Renal pelvis (tissue), 12 donors: ENCODE data around the gene DCTN3. TPM values are rescaled to one million over a fixed set of nuclear protein-coding genes. Genes with fewer than 3 reads are reported as not detected.

Experiments used
- DNase-seq: peaks from one replicate; pipeline ENCODE4 v3.0.0-alpha.2; 2013
- long read RNA-seq, 16 experiments: transcript quantifications; one replicate each; lab custom pipeline, GENCODE V29; 2026
- polyA plus RNA-seq, 3 donors: library from polyadenylated mRNA; unstranded; fragments of 120-200 nt; gene quantifications; one replicate each; pipeline ENCODE4 v1.2.1, GENCODE V29; 2013; ENCODE audit not compliant: insufficient read length in 3 of 3

The DCTN3 gene
- 100 to 1,000 TPM in 2 of 3 donors, 10 to 100 TPM in 1; 98.7 to 105 (median 103) TPM for polyA plus RNA-seq
- long read RNA-seq, donor 1, transcript DCTN3-201 (7 exons, 808 nt), result major isoform, 66 of 92 reads
- long read RNA-seq, donor 1, partial matches to known transcripts, result 17 of 92 reads
- long read RNA-seq, donor 1, other reads (novel, unspliced or antisense), result 0 of 92 reads
- long read RNA-seq, donor 2, transcript DCTN3-204 (5 exons, 951 nt), result minor isoform, 6 of 125 reads
- long read RNA-seq, donor 2, transcript DCTN3-208 (3 exons, 688 nt), result minor isoform, 8 of 125 reads
- long read RNA-seq, donor 2, transcript DCTN3-201 (7 exons, 808 nt), result major isoform, 91 of 125 reads
- long read RNA-seq, donor 2, transcript DCTN3-203 (3 exons, 482 nt), result minor isoform, 5 of 125 reads
- long read RNA-seq, donor 2, partial matches to known transcripts, result 14 of 125 reads
- long read RNA-seq, donor 2, other reads (novel, unspliced or antisense), result 0 of 125 reads
- long read RNA-seq, donor 3, transcript DCTN3-203 (3 exons, 482 nt), result minor isoform, 5 of 110 reads
- long read RNA-seq, donor 3, transcript DCTN3-201 (7 exons, 808 nt), result major isoform, 71 of 110 reads
- long read RNA-seq, donor 3, transcript DCTN3-208 (3 exons, 688 nt), result minor isoform, 6 of 110 reads
- long read RNA-seq, donor 3, partial matches to known transcripts, result 24 of 110 reads
- long read RNA-seq, donor 3, other reads (novel, unspliced or antisense), result 0 of 110 reads
- long read RNA-seq, donor 4, transcript DCTN3-208 (3 exons, 688 nt), result minor isoform, 6 of 148 reads
- long read RNA-seq, donor 4, transcript DCTN3-201 (7 exons, 808 nt), result major isoform, 105 of 148 reads
- long read RNA-seq, donor 4, partial matches to known transcripts, result 25 of 148 reads
- long read RNA-seq, donor 4, other reads (novel, unspliced or antisense), result 0 of 148 reads
- long read RNA-seq, donor 5, transcript DCTN3-201 (7 exons, 808 nt), result major isoform, 26 of 30 reads
- long read RNA-seq, donor 5, partial matches to known transcripts, result 0 of 30 reads
- long read RNA-seq, donor 5, other reads (novel, unspliced or antisense), result 0 of 30 reads
- long read RNA-seq, donor 6, transcript DCTN3-201 (7 exons, 808 nt), result major isoform, 70 of 90 reads
- long read RNA-seq, donor 6, partial matches to known transcripts, result 10 of 90 reads
- long read RNA-seq, donor 6, other reads (novel, unspliced or antisense), result 0 of 90 reads
- long read RNA-seq, donor 7, transcript DCTN3-204 (5 exons, 951 nt), result minor isoform, 6 of 113 reads
- long read RNA-seq, donor 7, transcript DCTN3-201 (7 exons, 808 nt), result major isoform, 83 of 113 reads
- long read RNA-seq, donor 7, partial matches to known transcripts, result 14 of 113 reads
- long read RNA-seq, donor 7, other reads (novel, unspliced or antisense), result 0 of 113 reads
- long read RNA-seq, donor 8, transcript DCTN3-204 (5 exons, 951 nt), result minor isoform, 6 of 51 reads
- long read RNA-seq, donor 8, transcript DCTN3-201 (7 exons, 808 nt), result major isoform, 43 of 51 reads
- long read RNA-seq, donor 8, partial matches to known transcripts, result 0 of 51 reads
- long read RNA-seq, donor 8, other reads (novel, unspliced or antisense), result 0 of 51 reads
- long read RNA-seq, donor 9, transcript DCTN3-208 (3 exons, 688 nt), result minor isoform, 6 of 135 reads
- long read RNA-seq, donor 9, transcript DCTN3-201 (7 exons, 808 nt), result major isoform, 98 of 135 reads
- long read RNA-seq, donor 9, transcript DCTN3-204 (5 exons, 951 nt), result minor isoform, 6 of 135 reads
- long read RNA-seq, donor 9, partial matches to known transcripts, result 18 of 135 reads
- long read RNA-seq, donor 9, other reads (novel, unspliced or antisense), result 0 of 135 reads
- long read RNA-seq, donor 10, transcript DCTN3-201 (7 exons, 808 nt), result major isoform, 73 of 112 reads
- long read RNA-seq, donor 10, transcript DCTN3-208 (3 exons, 688 nt), result minor isoform, 13 of 112 reads
- long read RNA-seq, donor 10, partial matches to known transcripts, result 18 of 112 reads
- long read RNA-seq, donor 10, other reads (novel, unspliced or antisense), result 0 of 112 reads
- long read RNA-seq, donor 11, transcript DCTN3-201 (7 exons, 808 nt), result major isoform, 43 of 49 reads
- long read RNA-seq, donor 11, partial matches to known transcripts, result 0 of 49 reads
- long read RNA-seq, donor 11, other reads (novel, unspliced or antisense), result 0 of 49 reads
- long read RNA-seq, donor 12, transcript DCTN3-201 (7 exons, 808 nt), result major isoform, 114 of 146 reads
- long read RNA-seq, donor 12, transcript DCTN3-208 (3 exons, 688 nt), result minor isoform, 10 of 146 reads
- long read RNA-seq, donor 12, partial matches to known transcripts, result 20 of 146 reads
- long read RNA-seq, donor 12, other reads (novel, unspliced or antisense), result 0 of 146 reads
- long read RNA-seq, donor 13, transcript DCTN3-201 (7 exons, 808 nt), result major isoform, 40 of 49 reads
- long read RNA-seq, donor 13, partial matches to known transcripts, result 0 of 49 reads
- long read RNA-seq, donor 13, other reads (novel, unspliced or antisense), result 0 of 49 reads
- long read RNA-seq, donor 14, result 0 reads
- long read RNA-seq, donor 15, transcript DCTN3-201 (7 exons, 808 nt), result major isoform, 83 of 121 reads
- long read RNA-seq, donor 15, transcript DCTN3-208 (3 exons, 688 nt), result minor isoform, 9 of 121 reads
- long read RNA-seq, donor 15, partial matches to known transcripts, result 21 of 121 reads
- long read RNA-seq, donor 15, other reads (novel, unspliced or antisense), result 0 of 121 reads
- long read RNA-seq, donor 16, transcript DCTN3-208 (3 exons, 688 nt), result minor isoform, 9 of 174 reads
- long read RNA-seq, donor 16, transcript DCTN3-201 (7 exons, 808 nt), result major isoform, 126 of 174 reads
- long read RNA-seq, donor 16, transcript DCTN3-203 (3 exons, 482 nt), result minor isoform, 5 of 174 reads
- long read RNA-seq, donor 16, partial matches to known transcripts, result 27 of 174 reads
- long read RNA-seq, donor 16, other reads (novel, unspliced or antisense), result 0 of 174 reads

DNA sequence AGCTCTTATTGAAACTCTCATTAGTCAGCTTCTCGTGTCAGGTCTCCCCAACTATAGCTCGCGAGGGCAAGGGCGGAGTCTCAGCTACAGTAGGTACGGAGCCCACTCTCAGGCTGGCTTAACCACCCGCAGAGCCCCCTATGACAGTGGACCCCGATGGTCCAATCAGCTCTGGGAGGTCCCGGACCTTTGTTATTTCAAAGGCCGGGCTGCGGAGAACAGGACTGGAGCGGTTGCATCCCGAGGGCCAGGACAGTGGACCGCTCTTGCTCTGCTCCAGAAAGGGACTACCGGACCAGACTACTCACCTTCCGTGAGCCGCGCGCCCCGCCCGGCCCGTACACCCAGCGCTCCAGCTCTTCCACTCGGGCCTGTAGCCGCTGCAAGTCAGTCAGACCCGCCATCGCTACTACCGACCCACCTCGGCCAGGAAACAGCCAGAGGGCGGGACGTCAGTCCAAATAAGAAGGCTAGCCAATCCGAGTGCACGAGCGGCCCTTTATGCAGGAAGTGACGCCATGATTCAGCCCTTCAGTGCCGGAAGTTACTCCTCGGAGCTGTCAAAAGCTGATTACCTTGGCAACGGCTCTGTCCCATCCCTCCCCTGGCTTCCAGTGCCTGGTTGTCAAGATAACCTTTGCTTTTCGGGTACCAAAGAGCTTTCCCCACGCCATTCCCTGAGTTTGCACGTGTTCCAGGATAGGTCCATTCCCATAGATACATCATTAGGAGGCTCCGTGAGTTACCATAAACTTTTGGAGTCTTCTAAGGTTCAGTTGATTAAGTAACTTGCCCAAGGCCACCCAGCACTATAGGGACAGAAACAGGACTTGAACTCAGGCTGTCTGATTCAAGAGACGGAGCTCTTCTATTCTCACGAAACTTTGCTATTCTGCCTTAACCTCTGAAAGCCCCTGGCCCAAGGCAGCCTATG, at the start of gene DCTN3:
Gene DCTN3, minus strand, starts transcription at position 435 of the 934 bp plus-strand sequence. Its CDS starts 31 bp downstream, at position 404.
- DNase-seq, result peak; percentile 95

DNA sequence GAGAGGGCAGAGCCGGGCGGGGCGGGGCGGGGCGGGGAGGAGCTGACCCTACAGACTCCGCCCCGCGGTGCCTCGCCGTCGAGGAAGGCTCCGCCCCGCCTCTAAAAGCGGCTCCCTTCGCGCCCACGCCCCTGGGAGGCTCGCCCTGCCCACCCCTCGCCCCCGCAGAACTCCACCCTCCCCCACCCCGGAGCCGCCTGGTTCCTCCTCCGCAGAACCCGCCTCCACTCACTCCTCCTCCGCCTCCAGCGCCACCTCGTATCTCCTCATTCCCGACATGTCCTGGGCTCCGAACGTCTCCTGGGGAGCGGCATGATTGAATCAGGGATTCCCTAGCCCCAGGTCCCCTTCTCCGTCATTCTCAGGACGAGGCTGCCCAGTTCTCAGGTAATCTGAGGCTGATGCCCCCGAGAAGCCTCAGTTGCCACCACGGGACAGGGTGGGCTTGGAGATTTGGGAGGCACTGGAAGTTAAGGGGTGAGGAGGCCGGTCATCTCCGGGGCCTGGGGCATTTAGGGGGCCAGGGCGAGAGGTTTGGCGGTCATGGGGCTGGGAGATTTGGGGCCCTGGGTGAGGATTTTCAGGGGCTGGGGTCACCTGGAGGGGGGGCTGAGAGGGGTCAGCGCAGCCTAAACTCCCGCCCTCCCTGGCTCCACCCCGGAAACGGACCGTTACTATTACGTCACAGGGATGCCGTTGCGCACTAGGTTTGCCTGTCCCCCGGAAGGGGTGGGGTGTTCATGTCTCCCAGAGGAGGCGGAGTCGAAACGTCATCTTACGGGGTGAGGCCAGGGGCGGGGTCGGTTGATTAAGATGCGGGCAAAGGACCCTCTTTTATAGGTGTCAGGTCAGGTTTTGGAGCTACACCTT, 45.3 kb upstream of the DCTN3 start:
- DNase-seq, result peak; percentile 93

GRCh38 chr9:34665067-34665380, 44.7 kb upstream of the DCTN3 start:
- DNase-seq, result no peak

DNA sequence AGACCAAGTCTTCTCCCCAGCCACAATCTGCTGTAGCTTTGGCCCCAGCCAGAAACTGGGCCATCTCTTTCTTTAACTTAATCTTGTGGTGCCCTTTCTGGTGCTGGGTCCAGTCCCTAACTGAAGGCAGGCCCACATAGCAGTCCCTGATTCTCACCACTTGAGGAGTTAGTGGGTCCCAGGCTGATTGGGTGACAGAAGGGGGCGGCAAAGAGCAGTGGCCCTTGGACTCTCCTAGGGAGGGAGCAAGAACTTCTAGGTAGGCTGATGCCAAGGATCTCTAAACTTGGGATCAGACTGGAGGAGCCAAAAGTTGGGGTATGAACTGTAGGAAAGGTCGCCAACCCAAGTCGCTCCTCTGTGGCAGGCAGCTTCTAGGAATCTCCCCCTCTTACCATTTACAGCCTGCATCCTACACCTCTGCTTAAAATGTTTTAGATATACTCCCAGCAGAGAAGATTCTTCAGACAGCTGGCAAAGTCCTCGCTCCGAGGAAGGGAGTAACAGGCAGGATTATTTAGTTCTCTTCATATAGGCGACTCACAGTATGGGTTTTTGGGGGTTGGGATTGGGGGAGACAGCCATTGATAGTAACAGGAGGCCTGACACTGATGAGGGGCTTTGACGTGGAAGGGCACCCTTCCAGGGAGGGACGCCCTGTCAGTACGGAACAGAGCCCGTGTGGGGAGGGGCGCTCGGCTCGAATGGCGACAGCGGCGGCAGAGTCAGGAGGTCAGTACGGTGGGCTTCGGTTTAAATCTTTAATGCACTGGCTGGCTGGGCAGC, 44.2 kb upstream of the DCTN3 start:
- DNase-seq, result peak; percentile 64

GRCh38 chr9:34663303-34663605, 43.0 kb upstream of the DCTN3 start:
- no peak for DNase-seq

- no peak for DNase-seq
These were observed 42.4 kb upstream of the DCTN3 start, which contains the start of gene CCL27 for GRCh38 chr9:34662526-34663302. Gene CCL27, minus strand, starts transcription at chr9:34662657. Its CDS starts 24 bp downstream, at chr9:34662633.

DNA sequence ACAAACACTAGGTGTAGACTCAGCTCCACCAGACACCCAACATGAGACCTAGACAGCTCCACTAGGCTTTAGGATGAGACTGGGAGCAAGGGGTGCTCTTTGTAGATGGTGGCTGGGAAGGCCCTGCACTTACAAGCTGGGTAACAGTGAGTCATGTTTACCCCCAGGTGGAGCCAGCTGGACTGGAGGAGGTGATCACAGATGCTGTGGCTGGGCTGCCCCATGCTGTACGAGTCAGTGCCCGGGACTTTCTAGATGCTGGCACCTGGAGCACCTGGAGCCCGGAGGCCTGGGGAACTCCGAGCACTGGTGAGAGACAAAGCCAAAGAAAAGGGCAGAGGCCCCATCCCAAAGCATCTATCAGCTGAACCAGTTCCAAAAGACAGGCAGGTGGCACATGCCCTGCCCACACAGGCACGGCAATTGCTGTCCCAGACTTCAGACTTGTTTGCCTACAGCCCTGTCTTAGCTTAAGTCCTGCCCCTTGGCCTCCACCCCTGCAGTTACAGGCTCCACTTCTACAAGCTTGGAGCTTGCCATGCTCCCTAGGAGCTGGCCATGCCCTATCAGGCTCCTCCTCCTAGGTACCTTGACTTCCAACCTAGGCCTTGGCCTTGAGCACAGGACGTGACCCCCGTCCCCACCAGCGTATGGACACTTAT, 39.4 kb upstream of the DCTN3 start:
- DNase-seq, result no peak

- DNase-seq, result no peak
These were observed 38.2 kb upstream of the DCTN3 start for GRCh38 chr9:34658461-34658860.

GRCh38 chr9:34656992-34657391, 36.7 kb upstream of the DCTN3 start:
- no peak for DNase-seq

- no peak for DNase-seq
These were observed 35.1 kb upstream of the DCTN3 start for GRCh38 chr9:34655394-34655793.

GRCh38 chr9:34654323-34655051, 34.2 kb upstream of the DCTN3 start:
- no peak for DNase-seq

- peak; percentile 69 for DNase-seq
These were observed 33.1 kb upstream of the DCTN3 start for GRCh38 chr9:34653151-34654072.
